ENCODE data around the gene CDKN1A. TPM values are rescaled to one million over a fixed set of nuclear protein-coding genes. Genes with fewer than 3 reads are reported as not detected.
"Not testable (repeated sequence)": the region's sequence is repeated elsewhere in the genome, so short reads cannot be mapped to it uniquely, and the experiment has no call there.

Gene CDKN1A
- total and polyA plus RNA-seq, 9 donors: 82.1 to 305 (median 134) TPM

GRCh38 chr6:36722879-36723278 is 44.4 kb downstream of the CDKN1A start:
- intact Hi-C loops (cut with DNase I): no loop called here
- Histone ChIP-seq H3K27me3 (no peaks in the 10 kb centered on the region), H3K27ac (no peak overlapping the region), H3K4me3 (no peak overlapping the region), H3K4me1 (ENCODE audit: insufficient read depth) (no peaks in the 10 kb centered on the region), H3K9me3 (no peaks in the 10 kb centered on the region), H3K36me3 (no peaks in the 10 kb centered on the region)
- TF ChIP-seq EP300 (IDR thresholded peaks at IDR 0.05): no peak
- WGBS, 3 donors: 85 to 90% (median 87%) methylated on average over 2 of the region's 2 CpGs
- DNase-seq: no peak

GRCh38 chr6:36723992-36724391 is 45.5 kb downstream of the CDKN1A start:
- H3K36me3 ChIP-seq; H3K27ac ChIP-seq; H3K4me1 ChIP-seq (ENCODE audit: insufficient read depth); DNase-seq; H3K4me3 ChIP-seq; intact Hi-C loops (cut with DNase I); H3K27me3 ChIP-seq; H3K9me3 ChIP-seq: not testable (repeated sequence)
- WGBS, 3 donors: 88 to 96% (median 88%) methylated on average over 4 of the region's 4 CpGs

GRCh38 chr6:36724514-36725390 is 46.2 kb downstream of the CDKN1A start:
- Histone ChIP-seq H3K36me3 (no peaks in the 10 kb centered on the region), H3K4me1 (ENCODE audit: insufficient read depth) (no peaks in the 10 kb centered on the region), H3K27ac (no peak overlapping the region), H3K9me3 (no peaks in the 10 kb centered on the region), H3K4me3 (no peak overlapping the region), H3K27me3 (no peaks in the 10 kb centered on the region)
- peak; percentile 51 to 78 (median 68) for DNase-seq
- WGBS, 3 donors: 32 to 45% (median 32%) methylated on average over 13 of the region's 13 CpGs
- intact Hi-C loops (cut with DNase I): no loop called here
- TF ChIP-seq POLR2A (IDR thresholded peaks at IDR 0.05): no peak
- TF ChIP-seq CTCF (IDR thresholded peaks at IDR 0.05): peak; percentile 5 to 30 (median 24)

GRCh38 chr6:36725581-36725980 is 47.1 kb downstream of the CDKN1A start:
- Histone ChIP-seq H3K4me3 (no peak overlapping the region), H3K27ac (no peak overlapping the region), H3K36me3 (no peaks in the 10 kb centered on the region), H3K4me1 (ENCODE audit: insufficient read depth) (no peaks in the 10 kb centered on the region), H3K27me3 (no peaks in the 10 kb centered on the region), H3K9me3 (no peaks in the 10 kb centered on the region)
- WGBS, 3 donors: 83 to 90% (median 85%) methylated on average over 7 of the region's 7 CpGs
- no peak for TF ChIP-seq EP300 (IDR thresholded peaks at IDR 0.05)
- TF ChIP-seq POLR2A (IDR thresholded peaks at IDR 0.05): no peak
- no peak for TF ChIP-seq CTCF (IDR thresholded peaks at IDR 0.05)
- DNase-seq: no peak
- intact Hi-C loops (cut with DNase I): no loop called here

GRCh38 chr6:36727505-36728021 is 49.0 kb downstream of the CDKN1A start:
- H3K9me3 ChIP-seq: no peaks in the 10 kb centered on the region
- intact Hi-C loops (cut with DNase I): no loop called here
- H3K27ac ChIP-seq: no peak overlapping the region
- no peak overlapping the region for H3K4me3 ChIP-seq
- WGBS, 3 donors: 88 to 95% (median 91%) methylated on average over 7 of the region's 7 CpGs
- DNase-seq: no peak
- TF ChIP-seq CTCF (IDR thresholded peaks at IDR 0.05) (no peak), POLR2A (IDR thresholded peaks at IDR 0.05) (no peak), EP300 (IDR thresholded peaks at IDR 0.05) (no peak)
- no peaks in the 10 kb centered on the region for H3K4me1 ChIP-seq (ENCODE audit: insufficient read depth)
- no peaks in the 10 kb centered on the region for H3K27me3 ChIP-seq
- H3K36me3 ChIP-seq: no peaks in the 10 kb centered on the region

Data from ovary (tissue), 9 donors.